A549 (cell line): ENCODE measurements around the gene OPHN1. TPM values are rescaled to one million over a fixed set of nuclear protein-coding genes. Genes with fewer than 3 reads are reported as not detected.
"Not testable (repeated sequence)": the region's sequence is repeated elsewhere in the genome, so short reads cannot be mapped to it uniquely, and the experiment has no call there.

ENCODE experiments used
- ATAC-seq, 2 experiments: fragments of 200-7000 bp in 1 of 2; fragments of >200 bp in 1 of 2; cut with Nextera tagmentation in 1 of 2; cut with Tn5 transposase in 1 of 2; 3 replicates each; pipeline versions ENCODE4 v1.8.0 to v1.9.1; 2018 to 2020; ENCODE audit warnings: mild to moderate bottlenecking in 1 of 2, moderate library complexity in 1 of 2
- CTCF ChIA-PET: fragments of 300-600 bp; sonication (Branson Sonifier 250); formaldehyde crosslinking; extraction: SDS; loops from one replicate; lab custom pipeline; 2021; ENCODE audit warnings: antibody characterized with exemption, inconsistent platforms; lab: Yijun Ruan, JAX
- POLR2A ChIA-PET: fragments of 350-600 bp; formaldehyde crosslinking; extraction: SDS; loops from one replicate; lab custom pipeline; 2021; ENCODE audit warnings: antibody characterized with exemption, inconsistent platforms; lab: Yijun Ruan, JAX
- DNase-seq, 2 experiments: peaks; one replicate each; pipeline versions ENCODE4 v3.0.0 to v3.0.0-alpha.2; 2011 to 2016; ENCODE audit warnings: low read depth in 1 of 2, low spot score in 1 of 2
- FAIRE-seq: peaks from 2 replicates; lab custom pipeline; 2011; peaks lifted over from hg19 to GRCh38; lab: Jason Lieb, UNC
- H3K27ac ChIP-seq, 2 experiments: fragments of >200 bp; sonication (Bioruptor Twin); formaldehyde crosslinking; 3 replicates each; pipeline ENCODE4 v1.5.1; 2016 to 2017
- H3K4me1 ChIP-seq: fragments of >200 bp; sonication (Bioruptor Twin); formaldehyde crosslinking; 3 replicates; pipeline ENCODE4 v1.6.1; 2016
- H3K4me2 ChIP-seq: fragments of >200 bp; sonication (Bioruptor Twin); formaldehyde crosslinking; 3 replicates; pipeline ENCODE4 v1.6.1; 2016
- H3K4me3 ChIP-seq: fragments of >200 bp; sonication (Bioruptor Twin); formaldehyde crosslinking; 3 replicates; pipeline ENCODE4 v1.5.1; 2016
- H3K9me3 ChIP-seq: fragments of >200 bp; sonication (Bioruptor Twin); formaldehyde crosslinking; 3 replicates; pipeline ENCODE4 v1.6.1; 2016
- BHLHE40 ChIP-seq: IDR thresholded peaks from 2 replicates; pipeline ENCODE4 v1.6.1; 2012; ENCODE audit warnings: low read depth, low read length, inconsistent platforms
- CBX8 ChIP-seq: fragments of 200-600 bp; sonication (generic); IDR thresholded peaks from 2 replicates; pipeline ENCODE4 v1.6.1; 2016
- CEBPB ChIP-seq, 2 experiments: fragments of >200 bp in 1 of 2; sonication (Bioruptor Twin) in 1 of 2; formaldehyde crosslinking in 1 of 2; IDR thresholded peaks; 2 replicates each; pipeline ENCODE4 v1.6.1; 2012 to 2016
- EHF ChIP-seq: fragments of 250-450 bp; sonication (Bioruptor Pico); IDR thresholded peaks from 2 replicates; pipeline ENCODE4 v1.5.0; 2020; ENCODE audit warnings: mild to moderate bottlenecking
- EHMT2 ChIP-seq: fragments of 200-600 bp; sonication (generic); IDR thresholded peaks from 2 replicates; pipeline ENCODE4 v1.6.1; 2016; ENCODE audit warnings: antibody characterized with exemption, low read depth, mild to moderate bottlenecking, moderate library complexity
- EP300 ChIP-seq, 2 experiments: fragments of >200 bp; sonication (Bioruptor Twin); formaldehyde crosslinking; IDR thresholded peaks; 2 replicates in 1 of 2; 3 replicates in 1 of 2; pipeline ENCODE4 v1.6.1; 2016 to 2017
- FOSL2 ChIP-seq, 2 experiments: fragments of 450-650 bp in 1 of 2; fragments of >200 bp in 1 of 2; sonication (Bioruptor Twin) in 1 of 2; formaldehyde crosslinking; IDR thresholded peaks; 2 replicates each; pipeline versions ENCODE4 v1.5.0 to v1.6.1; 2016 to 2020; ENCODE audit warnings: mild to moderate bottlenecking in 1 of 2, moderate library complexity in 1 of 2
- FOXS1 ChIP-seq: fragments of 250-450 bp; sonication (Bioruptor Pico); IDR thresholded peaks from 2 replicates; pipeline ENCODE4 v1.5.0; 2020; ENCODE audit warnings: mild to moderate bottlenecking, moderate library complexity
- HES2 ChIP-seq: fragments of >200 bp; sonication (Bioruptor Twin); formaldehyde crosslinking; IDR thresholded peaks from 2 replicates; pipeline ENCODE4 v1.6.1; 2016
- HEYL ChIP-seq: fragments of 250-450 bp; sonication (Bioruptor Pico); IDR thresholded peaks from 2 replicates; pipeline ENCODE4 v1.8.0; 2021; ENCODE audit warnings: mild to moderate bottlenecking, moderate library complexity
- HOXA7 ChIP-seq: fragments of 250-450 bp; sonication (Bioruptor Pico); IDR thresholded peaks from 2 replicates; pipeline ENCODE4 v1.5.0; 2020; ENCODE audit warnings: mild to moderate bottlenecking, moderate library complexity
- HOXB13 ChIP-seq: fragments of 250-450 bp; sonication (Bioruptor Pico); IDR thresholded peaks from 2 replicates; pipeline ENCODE4 v1.5.0; 2020; ENCODE audit warnings: low read depth, mild to moderate bottlenecking, moderate library complexity
- HOXB5 ChIP-seq: fragments of 250-450 bp; sonication (Bioruptor Pico); IDR thresholded peaks from 2 replicates; pipeline ENCODE4 v1.5.0; 2020; ENCODE audit warnings: mild to moderate bottlenecking, moderate library complexity
- KDM5A ChIP-seq: fragments of 200-600 bp; sonication (generic); IDR thresholded peaks from 2 replicates; pipeline ENCODE4 v1.6.1; 2016; ENCODE audit warnings: antibody characterized with exemption, mild to moderate bottlenecking
- MAFK ChIP-seq: fragments of 450-650 bp; IDR thresholded peaks from 2 replicates; pipeline ENCODE4 v1.6.1; 2014; ENCODE audit not compliant: partially characterized antibody
- MAX ChIP-seq: IDR thresholded peaks from 2 replicates; pipeline ENCODE4 v1.6.1; 2012
- NR3C1 ChIP-seq: fragments of >200 bp; sonication (Bioruptor Twin); formaldehyde crosslinking; IDR thresholded peaks from 3 replicates; pipeline ENCODE4 v1.6.1; 2017
- POLR2AphosphoS2 ChIP-seq: conservative IDR thresholded peaks from 2 replicates; pipeline ENCODE4 v1.6.1; 2012; ENCODE audit warnings: low read length, improper control_type of control experiment, inconsistent platforms
- RCOR1 ChIP-seq: fragments of 150-350 bp; IDR thresholded peaks from 2 replicates; pipeline ENCODE4 v1.6.1; 2014; ENCODE audit warnings: antibody characterized with exemption, low read length, low read depth
- SREBF2 ChIP-seq: fragments of 450-650 bp; IDR thresholded peaks from 2 replicates; pipeline ENCODE4 v1.6.1; 2014; ENCODE audit warnings: mild to moderate bottlenecking, moderate library complexity
- TFCP2L1 ChIP-seq: fragments of 250-450 bp; sonication (Bioruptor Pico); IDR thresholded peaks from 2 replicates; pipeline ENCODE4 v1.5.0; 2021; ENCODE audit warnings: mild to moderate bottlenecking
- USF2 ChIP-seq: fragments of 450-650 bp; IDR thresholded peaks from 2 replicates; pipeline ENCODE4 v1.6.1; 2014; ENCODE audit warnings: antibody characterized with exemption
- ZFP36 ChIP-seq: fragments of 450-650 bp; IDR thresholded peaks from 2 replicates; pipeline ENCODE4 v1.6.1; 2014; ENCODE audit warnings: borderline replicate concordance; ENCODE audit not compliant: partially characterized antibody
- WGBS: methylation state at CpG from one replicate; pipeline ENCODE4 v1.1.6; 2017; ENCODE audit errors: missing lambda C conversion rate; 5-methylcytosine and 5-hydroxymethylcytosine counted together
- polyA plus RNA-seq, 4 experiments: library from polyadenylated mRNA; depleted of rRNA in 3 of 4; stranded (reverse); fragments of >200 nt; fragmentation: RNase III in 1 of 4; extraction: RNeasy Plus Mini Kit Qiagen cat#74134 plus additional on column Dnase treatment in 1 of 4; gene quantifications; 2 replicates in 3 of 4; 3 replicates in 1 of 4; pipeline ENCODE4 v1.2.3, GENCODE V29; 2011 to 2017
- TF ChIP-seq, protein P1 (sequence below): fragments of 200-600 bp; sonication (generic); IDR thresholded peaks from 2 replicates; pipeline ENCODE4 v1.6.1; 2016; ENCODE audit warnings: antibody characterized with exemption, mild to moderate bottlenecking, moderate library complexity
- TF ChIP-seq, protein P2 (sequence below): IDR thresholded peaks from 2 replicates; pipeline ENCODE4 v1.6.1; 2012; ENCODE audit warnings: low read depth, borderline replicate concordance
- TF ChIP-seq, protein P3 (sequence below): fragments of >200 bp; sonication (Bioruptor Twin); formaldehyde crosslinking; IDR thresholded peaks from 3 replicates; pipeline ENCODE4 v1.6.1; 2016

OPHN1 gene
- polyA plus RNA-seq, 2 of the 4 experiments (the other 2 are of a cell fraction): 2.0 to 5.7 TPM

GRCh38 chrX:68332201-68332731, 101.0 kb downstream of the OPHN1 start:
- TF ChIP-seq MAX (no peak), ZFP36 (no peak)
- FAIRE-seq (no peak), ATAC-seq (no peak), DNase-seq (no peak)
- Histone ChIP-seq H3K27ac (no peak overlapping the region), H3K9me3 (no peaks in the 10 kb centered on the region), H3K4me2 (no peak overlapping the region), H3K4me1 (peaks cover 4% of the 10 kb centered on the region; the same call in 1 of the 3 replicates), H3K4me3 (no peak overlapping the region)
- ChIA-PET CTCF (no interaction called here), POLR2A (no interaction called here)
- 52% methylated on average over 4 of the region's 4 CpGs for WGBS

DNA sequence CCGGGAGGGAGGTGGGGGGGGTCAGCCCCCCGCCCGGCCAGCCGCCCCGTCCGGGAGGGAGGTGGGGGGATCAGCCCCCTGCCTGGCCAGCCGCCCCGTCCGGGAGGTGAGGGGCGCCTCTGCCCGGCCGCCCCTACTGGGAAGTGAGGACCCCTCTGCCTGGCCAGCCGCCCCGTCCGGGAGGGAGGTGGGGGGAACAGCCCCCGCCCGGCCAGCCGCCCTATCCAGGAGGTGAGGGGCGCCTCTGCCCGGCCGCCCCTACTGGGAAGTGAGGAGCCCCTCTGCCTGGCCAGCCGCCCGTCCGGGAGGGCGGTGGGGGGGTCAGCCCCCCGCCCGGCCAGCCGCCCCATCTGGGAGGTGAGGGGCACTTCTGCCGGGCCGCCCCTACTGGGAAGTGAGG, 106.5 kb downstream of the OPHN1 start:
- ATAC-seq, H3K4me1 ChIP-seq, FAIRE-seq, H3K4me2 ChIP-seq, H3K4me3 ChIP-seq, H3K9me3 ChIP-seq, CTCF ChIA-PET, H3K27ac ChIP-seq, DNase-seq, POLR2A ChIA-PET: not testable (repeated sequence)
- WGBS: no CpG with 5 or more reads among the region's 30 CpGs

GRCh38 chrX:68307769-68308168, 125.5 kb downstream of the OPHN1 start:
- Histone ChIP-seq H3K4me3 (no peak overlapping the region), H3K9me3 (no peaks in the 10 kb centered on the region), H3K4me2 (peak overlapping the region; percentile 55), H3K4me1 (peaks cover 10% of the 10 kb centered on the region; the same call in 2 of the 3 replicates), H3K27ac (peak overlapping the region in 1 of 2 experiments; percentile 49; a peak in 2 of 6 replicates)
- peak; percentile 89 for FAIRE-seq
- ATAC-seq: no peak
- POLR2A ChIA-PET: interaction anchor here (0.7 kb wide), 1 partner anchor 35 kb away, joined by 3 read pairs; no protein-coding TSS in a partner anchor
- CTCF ChIA-PET: interaction anchor here (0.6 to 1.6 kb wide), 4 partner anchors 10 to 945 kb away, joined by 3 to 5 read pairs (median 4); no protein-coding TSS in a partner anchor
- peak in 1 of 2 experiments; percentile 22 for DNase-seq
- 7% methylated on average over 1 of the region's 1 CpG for WGBS
- TF ChIP-seq HEYL (no peak), BHLHE40 (no peak), NR3C1 (no peak), FOXS1 (CRISPR knock-in tag) (no peak), MAFK (peak; percentile 69), HOXB5 (CRISPR knock-in tag) (no peak), POLR2AphosphoS2 (no peak), HOXB13 (CRISPR knock-in tag) (no peak), CBX8 (no peak), HOXA7 (no peak), EHMT2 (no peak), KDM5A (no peak), ZFP36 (no peak), TFCP2L1 (no peak), EP300 (IDR thresholded peaks at IDR 0.05) (no peak), USF2 (no peak), RCOR1 (no peak), FOSL2 (IDR thresholded peaks at IDR 0.05) (no peak), FOSL2 (CRISPR knock-in tag; IDR thresholded peaks at IDR 0.05) (peak; percentile 51; the same call in 1 of the 2 replicates), HES2 (no peak), EHF (CRISPR knock-in tag) (no peak), CEBPB (IDR thresholded peaks at IDR 0.05) (peak in 1 of 2 experiments; percentile 35; a peak in 2 of 4 replicates), SREBF2 (no peak)
- TF ChIP-seq, protein P1, sequence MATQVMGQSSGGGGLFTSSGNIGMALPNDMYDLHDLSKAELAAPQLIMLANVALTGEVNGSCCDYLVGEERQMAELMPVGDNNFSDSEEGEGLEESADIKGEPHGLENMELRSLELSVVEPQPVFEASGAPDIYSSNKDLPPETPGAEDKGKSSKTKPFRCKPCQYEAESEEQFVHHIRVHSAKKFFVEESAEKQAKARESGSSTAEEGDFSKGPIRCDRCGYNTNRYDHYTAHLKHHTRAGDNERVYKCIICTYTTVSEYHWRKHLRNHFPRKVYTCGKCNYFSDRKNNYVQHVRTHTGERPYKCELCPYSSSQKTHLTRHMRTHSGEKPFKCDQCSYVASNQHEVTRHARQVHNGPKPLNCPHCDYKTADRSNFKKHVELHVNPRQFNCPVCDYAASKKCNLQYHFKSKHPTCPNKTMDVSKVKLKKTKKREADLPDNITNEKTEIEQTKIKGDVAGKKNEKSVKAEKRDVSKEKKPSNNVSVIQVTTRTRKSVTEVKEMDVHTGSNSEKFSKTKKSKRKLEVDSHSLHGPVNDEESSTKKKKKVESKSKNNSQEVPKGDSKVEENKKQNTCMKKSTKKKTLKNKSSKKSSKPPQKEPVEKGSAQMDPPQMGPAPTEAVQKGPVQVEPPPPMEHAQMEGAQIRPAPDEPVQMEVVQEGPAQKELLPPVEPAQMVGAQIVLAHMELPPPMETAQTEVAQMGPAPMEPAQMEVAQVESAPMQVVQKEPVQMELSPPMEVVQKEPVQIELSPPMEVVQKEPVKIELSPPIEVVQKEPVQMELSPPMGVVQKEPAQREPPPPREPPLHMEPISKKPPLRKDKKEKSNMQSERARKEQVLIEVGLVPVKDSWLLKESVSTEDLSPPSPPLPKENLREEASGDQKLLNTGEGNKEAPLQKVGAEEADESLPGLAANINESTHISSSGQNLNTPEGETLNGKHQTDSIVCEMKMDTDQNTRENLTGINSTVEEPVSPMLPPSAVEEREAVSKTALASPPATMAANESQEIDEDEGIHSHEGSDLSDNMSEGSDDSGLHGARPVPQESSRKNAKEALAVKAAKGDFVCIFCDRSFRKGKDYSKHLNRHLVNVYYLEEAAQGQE: no peak
- TF ChIP-seq, protein P2, sequence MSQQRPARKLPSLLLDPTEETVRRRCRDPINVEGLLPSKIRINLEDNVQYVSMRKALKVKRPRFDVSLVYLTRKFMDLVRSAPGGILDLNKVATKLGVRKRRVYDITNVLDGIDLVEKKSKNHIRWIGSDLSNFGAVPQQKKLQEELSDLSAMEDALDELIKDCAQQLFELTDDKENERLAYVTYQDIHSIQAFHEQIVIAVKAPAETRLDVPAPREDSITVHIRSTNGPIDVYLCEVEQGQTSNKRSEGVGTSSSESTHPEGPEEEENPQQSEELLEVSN: no peak
- TF ChIP-seq, protein P3, sequence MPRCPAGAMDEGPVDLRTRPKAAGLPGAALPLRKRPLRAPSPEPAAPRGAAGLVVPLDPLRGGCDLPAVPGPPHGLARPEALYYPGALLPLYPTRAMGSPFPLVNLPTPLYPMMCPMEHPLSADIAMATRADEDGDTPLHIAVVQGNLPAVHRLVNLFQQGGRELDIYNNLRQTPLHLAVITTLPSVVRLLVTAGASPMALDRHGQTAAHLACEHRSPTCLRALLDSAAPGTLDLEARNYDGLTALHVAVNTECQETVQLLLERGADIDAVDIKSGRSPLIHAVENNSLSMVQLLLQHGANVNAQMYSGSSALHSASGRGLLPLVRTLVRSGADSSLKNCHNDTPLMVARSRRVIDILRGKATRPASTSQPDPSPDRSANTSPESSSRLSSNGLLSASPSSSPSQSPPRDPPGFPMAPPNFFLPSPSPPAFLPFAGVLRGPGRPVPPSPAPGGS: no peak
